AG04449 (cell line): ENCODE measurements around the gene KCNV2.

ENCODE experiments used
- CTCF ChIA-PET: fragments of 350-600 bp; formaldehyde crosslinking; extraction: SDS; loops from one replicate; lab custom pipeline; 2021; ENCODE audit warnings: antibody characterized with exemption; lab: Yijun Ruan, JAX
- POLR2A ChIA-PET: fragments of 400-600, 350-600 bp; formaldehyde crosslinking; extraction: SDS; loops from one replicate; lab custom pipeline; 2020; ENCODE audit warnings: antibody characterized with exemption, inconsistent platforms; lab: Yijun Ruan, JAX
- DNase-seq: peaks from one replicate; pipeline ENCODE4 v3.0.0-alpha.2; 2010; ENCODE audit warnings: low read depth, low spot score
- H3K4me3 ChIP-seq: 2 replicates; pipeline ENCODE4 v1.5.1; 2011; ENCODE audit warnings: low read depth, mild to moderate bottlenecking, control low read depth, low read length
- TF ChIP-seq, protein P1 (sequence below): IDR thresholded peaks from one replicate; pipeline ENCODE4 v1.5.1; 2011; ENCODE audit warnings: mild to moderate bottlenecking, moderate library complexity, low read length, control low read depth, inconsistent platforms; ENCODE audit not compliant: insufficient read depth; ENCODE audit errors: missing control alignments

Gene KCNV2

GRCh38 chr9:2717385-2717784 is at the start of gene KCNV2:
TSS of gene KCNV2 (plus strand) at chr9:2717510. CDS start at chr9:2717740, 230 bp downstream.
- ChIA-PET CTCF (interaction anchor here (3.7 kb wide), 1 partner anchor 11 kb away, joined by 25 read pairs; no protein-coding TSS in a partner anchor), POLR2A (no interaction called here)
- TF ChIP-seq, protein P1, sequence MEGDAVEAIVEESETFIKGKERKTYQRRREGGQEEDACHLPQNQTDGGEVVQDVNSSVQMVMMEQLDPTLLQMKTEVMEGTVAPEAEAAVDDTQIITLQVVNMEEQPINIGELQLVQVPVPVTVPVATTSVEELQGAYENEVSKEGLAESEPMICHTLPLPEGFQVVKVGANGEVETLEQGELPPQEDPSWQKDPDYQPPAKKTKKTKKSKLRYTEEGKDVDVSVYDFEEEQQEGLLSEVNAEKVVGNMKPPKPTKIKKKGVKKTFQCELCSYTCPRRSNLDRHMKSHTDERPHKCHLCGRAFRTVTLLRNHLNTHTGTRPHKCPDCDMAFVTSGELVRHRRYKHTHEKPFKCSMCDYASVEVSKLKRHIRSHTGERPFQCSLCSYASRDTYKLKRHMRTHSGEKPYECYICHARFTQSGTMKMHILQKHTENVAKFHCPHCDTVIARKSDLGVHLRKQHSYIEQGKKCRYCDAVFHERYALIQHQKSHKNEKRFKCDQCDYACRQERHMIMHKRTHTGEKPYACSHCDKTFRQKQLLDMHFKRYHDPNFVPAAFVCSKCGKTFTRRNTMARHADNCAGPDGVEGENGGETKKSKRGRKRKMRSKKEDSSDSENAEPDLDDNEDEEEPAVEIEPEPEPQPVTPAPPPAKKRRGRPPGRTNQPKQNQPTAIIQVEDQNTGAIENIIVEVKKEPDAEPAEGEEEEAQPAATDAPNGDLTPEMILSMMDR, result no peak

GRCh38 chr9:2673161-2673560 is 44.1 kb upstream of the KCNV2 start:
- ChIA-PET POLR2A (no interaction called here), CTCF (interaction anchor here (1.1 kb wide), 1 partner anchor 37 kb away, joined by 3 read pairs; no protein-coding TSS in a partner anchor)
- TF ChIP-seq, protein P1, result no peak
- H3K4me3 ChIP-seq, result no peak overlapping the region
- no peak for DNase-seq

More at GRCh38 chr9:2717385-2717784, at the start of gene KCNV2:
- no peak within 1 kb of the TSS for H3K4me3 ChIP-seq
- DNase-seq, result no peak

- no peak overlapping the region for H3K4me3 ChIP-seq
- no peak for DNase-seq
- TF ChIP-seq, protein P1, result no peak
- ChIA-PET POLR2A (no interaction called here), CTCF (no interaction called here)
Measured at GRCh38 chr9:2674141-2674824, 43.0 kb upstream of the KCNV2 start.

- DNase-seq, result no peak
- H3K4me3 ChIP-seq, result no peak overlapping the region
- TF ChIP-seq, protein P1, result no peak
- CTCF ChIA-PET, result no interaction called here
- POLR2A ChIA-PET, result no interaction called here
Measured at GRCh38 chr9:2675834-2676233, 41.5 kb upstream of the KCNV2 start.

DNA sequence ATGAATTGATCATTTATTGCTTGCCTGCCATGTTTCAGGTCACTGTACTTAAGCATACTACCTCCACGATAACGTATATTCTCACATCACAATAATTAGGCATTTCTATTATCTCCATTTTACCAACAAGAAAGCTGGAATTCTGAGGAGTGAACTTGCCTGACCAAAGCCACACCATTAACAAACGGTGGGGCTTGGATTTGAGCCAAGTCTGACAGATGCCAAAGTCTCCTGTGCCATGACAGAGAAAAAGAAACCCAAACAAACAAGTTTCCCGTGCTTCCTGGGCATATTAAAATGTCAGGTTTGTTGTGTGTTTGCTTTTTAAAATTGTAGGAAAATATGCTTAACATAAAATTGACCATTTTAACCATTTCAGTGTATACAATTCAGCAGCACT is 40.8 kb upstream of the KCNV2 start:
- H3K4me3 ChIP-seq, result no peak overlapping the region
- TF ChIP-seq, protein P1, result no peak
- ChIA-PET POLR2A (no interaction called here), CTCF (no interaction called here)
- no peak for DNase-seq

DNA sequence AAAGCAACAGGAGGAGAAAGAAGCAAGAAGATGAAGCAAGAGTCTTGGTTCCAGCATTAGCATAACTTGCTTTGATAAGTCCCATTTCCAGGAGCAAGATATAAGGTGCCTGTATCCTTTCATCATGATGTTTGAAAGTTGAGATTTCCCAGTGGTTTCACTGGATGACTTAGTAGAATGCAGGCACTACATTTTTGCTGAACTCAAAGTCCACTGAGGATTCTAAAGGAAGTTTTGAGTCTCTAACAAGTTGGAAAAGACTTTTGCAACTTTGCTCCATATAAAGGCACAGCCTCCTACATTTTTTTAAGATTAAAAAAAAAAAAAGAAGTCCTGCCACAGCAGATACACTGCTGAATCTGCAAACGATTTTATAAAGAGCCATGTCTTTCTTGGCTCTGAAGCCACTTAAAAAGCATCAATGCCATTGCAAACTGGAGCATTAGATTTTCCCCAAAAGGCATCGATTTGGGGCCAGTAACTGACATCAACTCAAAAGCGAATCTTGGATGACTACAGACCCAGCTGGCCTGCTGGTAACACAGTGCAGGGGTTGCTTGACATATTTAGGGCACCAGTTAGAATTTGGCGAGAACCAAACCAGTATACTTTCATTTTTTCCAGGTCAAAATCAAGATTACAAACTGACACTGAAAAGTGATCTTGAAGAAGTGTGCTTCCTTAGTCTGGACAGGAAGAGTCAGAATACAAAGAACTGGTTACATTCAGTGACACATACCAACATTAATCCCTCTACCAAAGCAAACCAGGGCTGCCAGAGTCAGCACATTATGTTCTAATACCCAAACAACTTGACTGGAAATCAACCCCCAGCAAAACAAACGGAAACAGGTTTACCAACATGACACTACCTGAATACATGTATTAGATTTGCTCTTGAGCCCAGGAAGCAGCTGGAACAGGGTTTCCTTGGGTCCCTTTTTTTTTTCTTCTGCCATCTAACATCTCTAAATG is 39.1 kb upstream of the KCNV2 start:
- no peak for DNase-seq
- ChIA-PET POLR2A (no interaction called here), CTCF (no interaction called here)
- no peak overlapping the region for H3K4me3 ChIP-seq
- TF ChIP-seq, protein P1, result no peak
